ENCODE results near the gene OR13H1.
"Not testable (repeated sequence)": the region's sequence is repeated elsewhere in the genome, so short reads cannot be mapped to it uniquely, and the experiment has no call there.

The OR13H1 gene

GRCh38 chrX:131577413-131577812 is 33.5 kb downstream of the OR13H1 start:
- Histone ChIP-seq H3K27me3 (ENCODE audit: control insufficient read depth, insufficient read depth, low read length) (no peaks in the 10 kb centered on the region), H3K27ac (ENCODE audit: low read depth, low read length) (no peak overlapping the region)

DNA sequence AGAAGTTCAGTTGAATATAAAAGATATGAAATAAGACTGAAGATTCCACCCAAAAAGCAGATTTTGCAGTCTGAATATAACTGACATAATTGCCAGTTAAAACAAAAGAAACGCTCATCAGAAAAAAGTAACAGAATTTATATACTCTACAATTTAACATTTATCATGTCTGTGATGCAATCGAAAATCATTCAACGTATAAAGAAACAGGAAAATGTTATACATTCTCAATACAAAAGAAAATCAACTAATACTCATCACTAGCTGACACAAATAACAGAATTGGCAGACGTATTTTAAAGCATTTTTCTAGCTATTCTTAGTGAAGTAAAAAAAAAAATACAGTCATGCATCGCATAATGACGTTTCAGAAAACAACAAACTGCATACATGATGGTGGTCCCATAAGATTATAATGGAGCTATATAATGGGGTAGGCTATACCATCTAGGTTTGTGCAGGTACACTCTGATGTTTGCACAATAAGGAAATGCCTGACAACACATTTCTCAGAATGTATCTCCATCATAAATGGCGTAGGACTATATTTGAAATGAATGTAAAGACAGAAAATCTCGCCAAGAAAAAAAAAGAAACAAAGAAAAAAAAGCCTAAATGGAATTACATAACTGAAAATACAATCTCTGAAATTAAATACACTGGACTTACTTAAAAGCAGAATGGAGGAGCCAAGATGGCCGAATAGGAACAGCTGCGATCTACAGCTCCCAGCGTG is 34.3 kb downstream of the OR13H1 start:
- no peaks in the 10 kb centered on the region for H3K36me3 ChIP-seq (ENCODE audit: control insufficient read depth, insufficient read depth, low read length)
- H3K9ac ChIP-seq (ENCODE audit: low read length): no peak overlapping the region
- H3K4me1 ChIP-seq (ENCODE audit: control insufficient read depth, insufficient read depth, low read length): no peaks in the 10 kb centered on the region
- no peak overlapping the region for H3K4me3 ChIP-seq (ENCODE audit: low read length)
- H3K27ac ChIP-seq (ENCODE audit: low read depth, low read length): no peak overlapping the region
- H3K27me3 ChIP-seq (ENCODE audit: control insufficient read depth, insufficient read depth, low read length): no peaks in the 10 kb centered on the region

More at GRCh38 chrX:131577413-131577812, 33.5 kb downstream of the OR13H1 start:
- Histone ChIP-seq H3K4me3 (ENCODE audit: low read length) (no peak overlapping the region), H3K9ac (ENCODE audit: low read length) (no peak overlapping the region), H3K36me3 (ENCODE audit: control insufficient read depth, insufficient read depth, low read length) (no peaks in the 10 kb centered on the region), H3K4me1 (ENCODE audit: control insufficient read depth, insufficient read depth, low read length) (no peaks in the 10 kb centered on the region)

- H3K9ac ChIP-seq (ENCODE audit: low read length); H3K4me3 ChIP-seq (ENCODE audit: low read length); H3K27me3 ChIP-seq (ENCODE audit: control insufficient read depth, insufficient read depth, low read length); H3K4me1 ChIP-seq (ENCODE audit: control insufficient read depth, insufficient read depth, low read length); H3K27ac ChIP-seq (ENCODE audit: low read depth, low read length); H3K36me3 ChIP-seq (ENCODE audit: control insufficient read depth, insufficient read depth, low read length): not testable (repeated sequence)
Measured at GRCh38 chrX:131578735-131579367, 35.0 kb downstream of the OR13H1 start.

DNA sequence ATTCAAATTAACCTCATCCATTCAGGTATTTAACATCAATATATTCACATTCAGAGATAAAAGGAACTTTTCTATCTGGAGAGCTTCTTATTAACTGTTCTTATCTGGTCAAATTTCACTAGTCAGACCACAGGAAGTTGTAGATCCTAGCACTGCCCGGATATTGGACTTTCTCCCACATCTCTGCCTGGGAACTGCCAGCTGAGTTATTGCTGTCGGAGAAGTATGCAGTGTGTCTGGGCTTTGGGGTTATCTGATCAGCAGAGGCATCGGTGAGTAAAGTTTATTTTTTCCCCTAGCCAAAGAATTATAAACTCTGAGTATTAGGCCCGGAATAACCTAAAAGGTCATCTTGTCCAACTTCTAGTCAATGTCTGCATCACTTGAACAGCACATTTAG is 45.1 kb downstream of the OR13H1 start:
- Histone ChIP-seq H3K4me3 (ENCODE audit: low read length) (no peak overlapping the region), H3K27ac (ENCODE audit: low read depth, low read length) (no peak overlapping the region), H3K36me3 (ENCODE audit: control insufficient read depth, insufficient read depth, low read length) (no peaks in the 10 kb centered on the region), H3K4me1 (ENCODE audit: control insufficient read depth, insufficient read depth, low read length) (no peaks in the 10 kb centered on the region), H3K9ac (ENCODE audit: low read length) (no peak overlapping the region), H3K27me3 (ENCODE audit: control insufficient read depth, insufficient read depth, low read length) (no peaks in the 10 kb centered on the region)

All from rectal smooth muscle tissue (tissue), 1 donor.